ENCODE measurements around the gene TMEM40.
A peak's percentile ranks its signal among the peaks of the same experiment; 100 is the strongest.

TMEM40 gene

DNA sequence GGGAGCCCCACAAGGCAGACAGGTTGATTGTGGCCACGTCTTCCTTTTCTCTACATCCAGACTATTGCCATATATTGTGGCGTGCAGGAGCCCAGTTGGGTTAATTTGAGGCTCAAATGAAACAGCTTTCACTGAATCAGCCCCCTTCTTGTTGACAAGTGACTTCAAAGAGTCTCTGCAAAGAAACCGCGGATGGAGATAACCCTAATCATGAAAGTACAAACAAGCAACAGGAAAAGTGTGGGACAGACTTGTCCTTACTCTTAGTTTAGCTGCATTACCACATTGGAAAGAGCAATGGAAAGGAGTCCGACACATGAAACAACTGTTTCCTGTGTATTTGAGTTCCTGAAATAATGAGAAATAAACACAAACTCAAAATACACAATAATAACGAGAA is 3.3 kb downstream of the TMEM40 start:
- no peak for DNase-seq (ENCODE audit: low spot score)
- POLR2A ChIA-PET (ENCODE audit: low non-redundant PET): no interaction called here
- no peak overlapping the region for H3K27ac ChIP-seq
- CTCF ChIA-PET: no interaction called here
- TF ChIP-seq, protein P1, sequence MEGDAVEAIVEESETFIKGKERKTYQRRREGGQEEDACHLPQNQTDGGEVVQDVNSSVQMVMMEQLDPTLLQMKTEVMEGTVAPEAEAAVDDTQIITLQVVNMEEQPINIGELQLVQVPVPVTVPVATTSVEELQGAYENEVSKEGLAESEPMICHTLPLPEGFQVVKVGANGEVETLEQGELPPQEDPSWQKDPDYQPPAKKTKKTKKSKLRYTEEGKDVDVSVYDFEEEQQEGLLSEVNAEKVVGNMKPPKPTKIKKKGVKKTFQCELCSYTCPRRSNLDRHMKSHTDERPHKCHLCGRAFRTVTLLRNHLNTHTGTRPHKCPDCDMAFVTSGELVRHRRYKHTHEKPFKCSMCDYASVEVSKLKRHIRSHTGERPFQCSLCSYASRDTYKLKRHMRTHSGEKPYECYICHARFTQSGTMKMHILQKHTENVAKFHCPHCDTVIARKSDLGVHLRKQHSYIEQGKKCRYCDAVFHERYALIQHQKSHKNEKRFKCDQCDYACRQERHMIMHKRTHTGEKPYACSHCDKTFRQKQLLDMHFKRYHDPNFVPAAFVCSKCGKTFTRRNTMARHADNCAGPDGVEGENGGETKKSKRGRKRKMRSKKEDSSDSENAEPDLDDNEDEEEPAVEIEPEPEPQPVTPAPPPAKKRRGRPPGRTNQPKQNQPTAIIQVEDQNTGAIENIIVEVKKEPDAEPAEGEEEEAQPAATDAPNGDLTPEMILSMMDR (conservative IDR thresholded peaks at IDR 0.05; ENCODE audit: low read depth): no peak

DNA sequence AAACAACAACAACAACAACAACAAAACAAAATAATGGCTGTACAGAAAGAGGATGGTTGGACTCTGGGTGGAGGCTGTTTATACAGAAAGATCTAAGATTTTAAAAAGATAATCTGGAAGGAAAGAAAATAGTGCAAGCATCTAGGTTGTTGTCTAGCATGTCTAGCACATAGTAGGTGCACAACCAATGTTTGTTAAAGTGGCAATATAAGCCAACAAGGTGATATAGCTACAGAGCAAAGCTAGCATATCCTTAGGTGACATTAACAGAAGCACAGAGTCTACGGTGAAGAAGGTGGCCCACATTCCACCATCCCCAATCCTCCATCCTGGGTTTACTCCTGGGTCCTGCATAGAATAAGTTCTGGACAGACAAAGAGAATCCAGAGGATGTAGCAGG is 4.7 kb downstream of the TMEM40 start:
- CTCF ChIA-PET: no interaction called here

DNA sequence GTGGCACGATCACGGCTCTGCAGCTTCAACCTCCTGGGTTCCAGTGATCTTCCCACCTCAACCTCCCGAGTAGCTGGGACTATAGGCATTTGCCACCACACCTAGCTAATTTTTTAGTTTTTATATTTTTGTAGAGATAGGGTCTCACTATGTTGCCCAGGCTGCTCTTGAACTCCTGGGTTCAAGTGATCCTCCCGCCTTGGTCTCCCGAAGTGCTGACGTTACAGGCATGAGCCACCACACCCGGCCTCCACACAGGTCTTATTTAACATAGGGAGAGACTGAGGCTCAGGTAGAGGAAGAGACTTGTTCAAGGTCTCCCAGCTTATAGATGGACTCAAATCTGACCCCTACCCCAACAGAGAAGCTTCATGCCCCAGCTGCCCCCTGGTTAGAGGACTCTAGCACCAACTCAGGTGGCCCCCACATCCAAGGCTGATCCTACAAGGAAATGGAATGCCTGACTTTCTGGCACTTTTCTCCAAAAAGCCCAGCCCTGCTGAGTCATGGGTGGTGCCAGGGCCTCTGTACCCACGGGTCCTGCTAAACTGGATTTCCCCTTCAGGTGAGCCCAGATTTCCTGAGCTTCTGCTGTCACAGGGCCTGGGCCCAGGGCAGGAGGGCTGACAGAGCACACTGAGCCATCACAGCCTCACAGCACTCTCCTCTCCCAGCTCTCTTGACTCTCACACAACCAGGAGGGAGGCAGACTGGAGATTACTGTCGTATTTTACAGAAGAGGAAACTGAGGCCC is 5.6 kb downstream of the TMEM40 start:
- ChIA-PET CTCF (interaction anchor here (0.6 kb wide), 1 partner anchor 125 kb away, joined by 4 read pairs; no protein-coding TSS in a partner anchor), POLR2A (ENCODE audit: low non-redundant PET) (interaction anchor here (0.7 kb wide), 1 partner anchor 80 kb away, joined by 4 read pairs; no protein-coding TSS in a partner anchor)
- H3K27ac ChIP-seq: peak overlapping the region; percentile 60
- DNase-seq (ENCODE audit: low spot score): peak; percentile 46
- TF ChIP-seq, protein P1 (conservative IDR thresholded peaks at IDR 0.05; ENCODE audit: low read depth): no peak

More for the DNA sequence above, 4.7 kb downstream of the TMEM40 start:
- TF ChIP-seq, protein P1 (conservative IDR thresholded peaks at IDR 0.05; ENCODE audit: low read depth): no peak
- H3K27ac ChIP-seq: peak overlapping the region; percentile 60; the same call in 1 of the 2 replicates
- no peak for DNase-seq (ENCODE audit: low spot score)
- POLR2A ChIA-PET (ENCODE audit: low non-redundant PET): no interaction called here

DNA sequence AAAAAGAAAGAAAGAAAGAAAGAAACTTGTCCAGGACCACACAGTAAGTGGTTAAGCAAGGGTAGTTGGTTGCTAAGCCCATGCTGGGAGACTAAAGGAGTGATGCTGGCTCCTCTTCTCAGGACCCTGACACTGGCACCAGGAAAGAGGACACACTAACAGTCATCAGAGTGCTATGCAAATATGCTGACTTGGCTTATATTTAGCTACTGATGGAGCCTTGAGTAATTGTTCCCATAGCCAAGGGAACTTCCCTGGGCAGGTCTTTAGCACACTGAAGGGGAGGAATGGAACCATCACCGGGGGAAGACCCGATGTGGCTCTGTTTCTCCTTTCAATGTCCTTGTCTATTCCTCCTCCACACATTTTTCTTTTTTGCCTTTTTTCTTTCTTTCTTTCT is 6.2 kb downstream of the TMEM40 start:
- ChIA-PET CTCF (interaction anchor here (0.6 kb wide), 1 partner anchor 124 kb away, joined by 4 read pairs; no protein-coding TSS in a partner anchor), POLR2A (ENCODE audit: low non-redundant PET) (interaction anchor here (0.7 kb wide), 1 partner anchor 80 kb away, joined by 4 read pairs; no protein-coding TSS in a partner anchor)
- TF ChIP-seq, protein P1 (conservative IDR thresholded peaks at IDR 0.05; ENCODE audit: low read depth): no peak
- DNase-seq (ENCODE audit: low spot score): no peak
- no peak overlapping the region for H3K27ac ChIP-seq

DNA sequence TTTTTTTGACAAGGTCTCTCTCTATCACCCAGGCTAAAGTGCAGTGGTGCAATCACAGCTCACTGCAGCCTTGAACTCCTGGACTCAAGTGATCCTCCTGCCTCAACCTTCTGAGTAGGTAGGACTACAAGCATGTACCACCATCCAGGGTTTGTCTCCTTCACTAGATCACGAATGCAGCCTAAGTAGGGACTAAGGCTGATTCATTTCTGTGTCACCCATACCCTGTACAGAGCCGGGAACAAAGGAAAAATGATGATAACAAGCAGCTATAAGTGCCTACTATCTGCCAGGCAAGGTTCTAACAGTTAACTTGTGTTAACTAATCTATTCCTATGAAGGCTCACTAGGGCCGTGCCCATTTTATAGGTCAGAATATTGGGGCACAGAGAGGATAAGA is 7.0 kb downstream of the TMEM40 start:
- ChIA-PET CTCF (no interaction called here), POLR2A (ENCODE audit: low non-redundant PET) (no interaction called here)
- no peak for DNase-seq (ENCODE audit: low spot score)
- H3K27ac ChIP-seq: no peak overlapping the region
- TF ChIP-seq, protein P1 (conservative IDR thresholded peaks at IDR 0.05; ENCODE audit: low read depth): no peak

DNA sequence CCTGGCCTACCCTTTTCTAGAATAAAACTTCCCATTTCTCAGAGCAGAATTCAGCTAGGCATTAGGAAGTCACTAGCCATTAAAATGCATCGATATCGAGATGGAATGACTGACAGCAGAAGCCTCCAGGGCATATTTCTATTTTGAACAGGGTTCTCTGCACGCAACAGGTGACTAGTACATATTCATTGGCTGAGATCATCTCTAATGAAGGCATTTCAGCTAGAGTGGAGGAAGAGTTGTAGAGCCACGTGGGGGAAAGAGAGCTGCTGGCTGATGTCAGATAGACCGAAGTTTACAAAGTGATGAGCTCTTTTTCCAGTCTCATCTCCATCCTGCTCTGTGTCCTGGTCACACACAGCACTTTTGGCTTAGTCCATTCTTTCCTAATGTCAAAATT is 7.5 kb downstream of the TMEM40 start:
- H3K27ac ChIP-seq: peak overlapping the region; percentile 75
- DNase-seq (ENCODE audit: low spot score): peak; percentile 49
- TF ChIP-seq, protein P1 (conservative IDR thresholded peaks at IDR 0.05; ENCODE audit: low read depth): no peak
- CTCF ChIA-PET: no interaction called here
- POLR2A ChIA-PET (ENCODE audit: low non-redundant PET): no interaction called here

All from RWPE1 (cell line).